HepG2 (cell line): ENCODE data around the gene STK32C. TPM values are rescaled to one million over a fixed set of nuclear protein-coding genes. Genes with fewer than 3 reads are reported as not detected.

Experiments
- AKAP8 ChIP-seq: sonication (generic); formaldehyde crosslinking; IDR thresholded peaks from 2 replicates; pipeline ENCODE4 v1.5.1; 2020; ENCODE audit warnings: mild to moderate bottlenecking, missing genetic modification reagents
- ARID4A ChIP-seq: sonication (generic); formaldehyde crosslinking; IDR thresholded peaks from 2 replicates; pipeline ENCODE4 v1.5.0; 2020; ENCODE audit warnings: mild to moderate bottlenecking, missing genetic modification reagents, borderline replicate concordance
- DMAP1 ChIP-seq: IDR thresholded peaks from 2 replicates; pipeline ENCODE4 v1.6.1; 2016
- ERF ChIP-seq: IDR thresholded peaks from 2 replicates; pipeline ENCODE4 v1.6.1; 2018; ENCODE audit warnings: missing biosample characterization, missing genetic modification reagents
- HOXA5 ChIP-seq: sonication (generic); formaldehyde crosslinking; IDR thresholded peaks from 2 replicates; pipeline ENCODE4 v1.4.0; 2020; ENCODE audit warnings: missing genetic modification reagents
- MTF2 ChIP-seq: sonication (generic); formaldehyde crosslinking; IDR thresholded peaks from 2 replicates; pipeline ENCODE4 v1.5.0; 2020; ENCODE audit warnings: missing genetic modification reagents, borderline replicate concordance
- NFAT5 ChIP-seq: sonication (generic); formaldehyde crosslinking; IDR thresholded peaks from 2 replicates; pipeline ENCODE4 v1.4.0; 2020; ENCODE audit warnings: missing genetic modification reagents
- NFE2L1 ChIP-seq: sonication (generic); formaldehyde crosslinking; IDR thresholded peaks from 2 replicates; pipeline ENCODE4 v1.4.0; 2020; ENCODE audit warnings: missing genetic modification reagents, mild to moderate bottlenecking, borderline replicate concordance
- NONO ChIP-seq, 2 experiments: fragments of 450-650 bp in 1 of 2; sonication (generic) in 1 of 2; formaldehyde crosslinking in 1 of 2; IDR thresholded peaks in 1 of 2; conservative IDR thresholded peaks in 1 of 2; 2 replicates each; pipeline versions ENCODE4 v1.6.1 to v1.8.0; 2017 to 2022; ENCODE audit warnings: mild to moderate bottlenecking in 1 of 2, missing genetic modification reagents in 1 of 2, moderate library complexity in 1 of 2
- RAD51 ChIP-seq: fragments of 450-650 bp; IDR thresholded peaks from 2 replicates; pipeline ENCODE4 v1.6.1; 2016; ENCODE audit warnings: borderline replicate concordance
- RARG ChIP-seq: sonication (generic); formaldehyde crosslinking; IDR thresholded peaks from 2 replicates; pipeline ENCODE4 v1.4.0; 2020; ENCODE audit warnings: low read depth, mild to moderate bottlenecking, missing genetic modification reagents
- SETDB1 ChIP-seq: sonication (generic); formaldehyde crosslinking; IDR thresholded peaks from 2 replicates; pipeline ENCODE4 v1.5.1; 2020; ENCODE audit warnings: missing genetic modification reagents, mild to moderate bottlenecking, borderline replicate concordance
- ZFYVE20 ChIP-seq: sonication (generic); formaldehyde crosslinking; IDR thresholded peaks from 2 replicates; pipeline ENCODE4 v1.8.0; 2023; ENCODE audit warnings: low read depth, mild to moderate bottlenecking, moderate library complexity, missing genetic modification reagents, borderline replicate concordance
- ZNF260 ChIP-seq: sonication (generic); formaldehyde crosslinking; IDR thresholded peaks from 2 replicates; pipeline ENCODE4 v1.4.0; 2020; ENCODE audit warnings: missing genetic modification reagents, low read depth, mild to moderate bottlenecking, borderline replicate concordance
- ZNF546 ChIP-seq: sonication (generic); formaldehyde crosslinking; conservative IDR thresholded peaks from 2 replicates; pipeline ENCODE4 v1.8.1; 2023; ENCODE audit warnings: mild to moderate bottlenecking, missing genetic modification reagents
- ZNF713 ChIP-seq: sonication (generic); formaldehyde crosslinking; IDR thresholded peaks from 2 replicates; pipeline ENCODE4 v1.4.0; 2020; ENCODE audit warnings: mild to moderate bottlenecking, missing genetic modification reagents
- polyA plus RNA-seq, 8 experiments: library from polyadenylated mRNA; depleted of rRNA in 3 of 8; stranded (reverse) in 7 of 8; unstranded in 1 of 8; fragments of >200 nt; fragmentation: Illumina TruSeq in 4 of 8; extraction: Trizol in 4 of 8; gene quantifications; 2 replicates each; pipeline versions ENCODE4 v1.2.1 to v1.2.3, GENCODE V29; 2011 to 2016; ENCODE audit warnings: low read depth in 4 of 8, missing spikeins in 1 of 8, mixed read lengths in 1 of 8; ENCODE audit not compliant: insufficient read depth in 1 of 8
- total RNA-seq, 5 experiments: library from RNA; depleted of rRNA; stranded (reverse); fragments of >200 nt; fragmentation: Illumina TruSeq; extraction: Trizol; gene quantifications; 2 replicates each; pipeline ENCODE4 v1.2.3, GENCODE V29; 2016; ENCODE audit warnings: low read depth in 1 of 5

STK32C gene
- total and polyA plus RNA-seq, 2 of the 13 experiments (the other 11 are each of a cell fraction or from before 2014, with no cell fraction given) = 10.9 to 19.4 TPM

- peak; percentile 57; the same call in 1 of the 2 replicates for TF ChIP-seq ARID4A (CRISPR knock-in tag)
- no peak for TF ChIP-seq NONO (IDR thresholded peaks at IDR 0.05)
- 0 out of 2 replicates have a peak, but pooled peaks have one; percentile 26 for TF ChIP-seq NONO (CRISPR knock-in tag; conservative IDR thresholded peaks at IDR 0.05)
- no peak for TF ChIP-seq NFE2L1 (CRISPR knock-in tag)
- TF ChIP-seq HOXA5 (CRISPR knock-in tag) = 0 out of 2 replicates have a peak, but pooled peaks have one; percentile 27
- no peak for TF ChIP-seq ZNF260 (CRISPR knock-in tag)
- no peak for TF ChIP-seq ERF
- TF ChIP-seq RAD51 = no peak
- no peak for TF ChIP-seq DMAP1 (CRISPR knock-in tag)
- TF ChIP-seq ZNF713 (CRISPR knock-in tag) = no peak
- TF ChIP-seq ZNF546 (CRISPR knock-in tag) = no peak
- TF ChIP-seq SETDB1 = no peak
- TF ChIP-seq RARG (CRISPR knock-in tag) = no peak
- TF ChIP-seq ZFYVE20 = no peak
- TF ChIP-seq AKAP8 = no peak
- no peak for TF ChIP-seq MTF2 (CRISPR knock-in tag)
- no peak for TF ChIP-seq NFAT5 (CRISPR knock-in tag)
Observed at GRCh38 chr10:132307823-132308586, at the start of gene STK32C (continued).
